H4 (cell line): ENCODE results near the gene RNASE3. TPM values are rescaled to one million over a fixed set of nuclear protein-coding genes. Genes with fewer than 3 reads are reported as not detected.
"Not testable (repeated sequence)": the region's sequence is repeated elsewhere in the genome, so short reads cannot be mapped to it uniquely, and the experiment has no call there.

ENCODE experiments used
- DNase-seq: peaks from one replicate; pipeline ENCODE4 v3.0.0-alpha.2; 2015; ENCODE audit warnings: low spot score
- total RNA-seq: library from RNA; depleted of rRNA; stranded (reverse); fragments of >200 nt; shearing (Covaris generic); gene quantifications from 2 replicates; pipeline ENCODE4 v1.2.3, GENCODE V29; 2014; rRNA removed

Gene RNASE3
- not detected in 2 replicates for total RNA-seq

DNA sequence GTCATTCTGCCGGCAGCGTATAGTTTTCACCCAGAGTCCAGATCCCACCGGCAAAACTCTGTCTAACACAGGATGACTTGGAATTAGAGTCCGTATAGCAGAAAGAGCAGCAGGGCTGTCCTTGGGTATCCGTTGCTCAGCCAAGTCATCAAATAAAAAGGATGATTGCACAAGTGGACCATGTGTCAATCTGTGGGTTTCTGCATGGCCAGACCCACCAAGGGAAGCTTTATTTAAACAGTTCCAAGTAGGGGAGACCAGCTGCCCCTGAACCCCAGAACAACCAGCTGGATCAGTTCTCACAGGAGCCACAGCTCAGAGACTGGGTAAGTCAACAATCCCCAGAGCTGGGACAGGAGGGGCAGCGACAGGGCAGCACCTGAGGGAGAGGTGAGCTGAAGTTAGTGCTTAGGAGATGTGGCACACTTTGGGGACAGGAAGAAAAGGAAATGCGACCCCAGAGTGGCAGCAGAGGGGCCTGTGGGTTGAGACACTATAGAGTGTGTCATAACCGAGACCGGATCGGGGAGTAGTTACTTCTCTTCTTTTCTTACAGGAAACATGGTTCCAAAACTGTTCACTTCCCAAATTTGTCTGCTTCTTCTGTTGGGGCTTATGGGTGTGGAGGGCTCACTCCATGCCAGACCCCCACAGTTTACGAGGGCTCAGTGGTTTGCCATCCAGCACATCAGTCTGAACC is at the start of gene RNASE3:
TSS of gene RNASE3 (plus strand) at position 260 of the 700 bp plus-strand sequence. CDS start at position 562, 302 bp downstream.
- not testable (repeated sequence) for DNase-seq

DNA sequence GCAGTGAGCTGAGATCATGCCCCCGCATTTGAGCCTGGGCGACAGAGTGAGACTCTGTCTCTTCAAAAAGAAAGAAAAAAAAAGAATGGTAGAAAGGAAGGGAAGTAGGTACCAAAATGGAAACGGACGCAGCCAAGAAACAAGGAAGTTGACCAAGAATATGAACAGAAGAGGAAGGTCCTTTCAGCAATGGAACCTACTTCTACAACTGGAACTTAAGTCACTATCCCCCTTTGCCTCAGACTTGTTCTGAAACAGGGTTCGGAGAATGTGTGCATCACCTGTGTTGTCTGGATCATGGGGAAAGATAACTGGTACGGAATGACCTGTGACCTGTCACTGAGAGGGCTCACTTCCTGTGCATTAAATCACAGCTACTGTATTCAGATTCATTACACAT is 44.6 kb upstream of the RNASE3 start:
- DNase-seq: no peak

DNA sequence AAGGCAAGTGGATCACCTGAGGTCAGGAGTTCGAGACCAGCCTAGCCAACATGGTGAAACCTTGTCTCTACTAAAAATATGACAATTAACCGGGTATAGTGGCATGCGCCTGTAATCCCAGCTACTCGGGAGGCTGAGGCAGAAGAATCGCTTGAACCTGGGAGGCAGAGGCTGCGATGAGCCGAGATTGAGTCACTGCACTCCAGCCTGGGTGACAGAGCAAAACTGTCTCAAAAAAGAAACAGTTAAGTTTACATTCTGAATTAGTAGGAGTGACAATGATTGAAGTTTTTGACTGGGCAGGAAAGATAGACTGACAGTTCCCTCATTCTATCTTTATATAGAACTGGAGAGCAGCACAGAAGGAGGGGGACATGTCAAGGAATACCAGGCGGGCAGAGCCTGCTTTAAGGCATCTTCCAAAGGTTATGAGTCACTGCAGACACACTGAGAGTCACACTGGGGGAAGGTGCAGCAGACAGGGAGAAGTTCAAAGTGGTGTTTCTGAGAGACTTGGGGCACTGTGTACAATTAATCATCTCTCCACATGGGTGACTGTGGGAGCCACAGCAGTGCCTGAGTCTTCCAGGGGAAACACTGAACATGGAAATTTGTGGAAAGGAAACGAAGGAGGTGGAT is 42.8 kb upstream of the RNASE3 start:
- peak; percentile 23 for DNase-seq

DNA sequence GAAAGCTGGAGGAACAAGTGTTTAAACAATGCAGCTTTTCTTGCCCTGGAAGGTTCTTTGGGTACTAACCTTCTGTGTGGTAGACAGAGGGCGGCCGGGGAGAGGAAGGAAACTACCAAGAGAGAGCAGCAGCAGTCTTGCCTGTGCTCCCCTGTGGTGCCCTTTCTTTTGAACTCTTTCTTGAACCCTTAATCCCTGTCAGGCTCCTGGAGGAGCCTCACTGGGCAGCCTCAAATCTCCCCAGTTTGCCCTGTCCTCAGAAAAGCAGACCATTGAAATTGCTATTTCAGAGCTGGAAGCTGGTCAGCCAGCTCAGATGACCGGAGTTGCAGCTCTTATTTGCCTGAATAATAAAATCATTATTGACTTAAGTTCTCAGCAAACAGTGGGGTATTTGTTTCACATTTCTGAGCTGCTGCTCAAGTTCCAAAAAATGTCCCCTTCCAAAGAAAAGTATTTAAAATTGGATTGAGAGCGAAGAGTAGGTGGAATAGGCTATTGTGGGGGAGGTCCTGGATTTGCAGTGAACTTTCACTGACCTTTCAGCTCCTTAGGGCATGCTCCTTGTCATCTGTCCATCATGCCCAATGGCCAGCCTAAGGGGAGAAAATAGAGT is 42.1 kb upstream of the RNASE3 start:
- DNase-seq: no peak

DNA sequence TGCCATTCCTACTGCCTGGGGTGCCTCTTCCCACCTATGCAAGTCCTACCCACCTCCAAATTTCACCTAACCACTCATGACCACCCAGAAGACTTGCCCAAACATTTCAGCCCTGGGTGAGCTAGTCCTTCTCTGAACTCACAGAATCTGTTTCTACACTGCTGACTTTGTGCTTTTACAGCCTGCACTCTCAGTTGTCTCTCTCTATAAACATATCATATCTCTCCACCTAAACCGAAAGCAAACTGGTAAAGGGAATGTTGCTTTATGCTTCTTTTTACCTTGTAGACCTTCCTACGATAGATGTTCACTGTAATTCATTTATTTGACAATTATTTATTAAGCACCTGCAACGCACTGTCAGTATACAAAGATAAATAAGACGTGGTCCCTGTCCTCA is 38.1 kb upstream of the RNASE3 start:
- no peak for DNase-seq

DNA sequence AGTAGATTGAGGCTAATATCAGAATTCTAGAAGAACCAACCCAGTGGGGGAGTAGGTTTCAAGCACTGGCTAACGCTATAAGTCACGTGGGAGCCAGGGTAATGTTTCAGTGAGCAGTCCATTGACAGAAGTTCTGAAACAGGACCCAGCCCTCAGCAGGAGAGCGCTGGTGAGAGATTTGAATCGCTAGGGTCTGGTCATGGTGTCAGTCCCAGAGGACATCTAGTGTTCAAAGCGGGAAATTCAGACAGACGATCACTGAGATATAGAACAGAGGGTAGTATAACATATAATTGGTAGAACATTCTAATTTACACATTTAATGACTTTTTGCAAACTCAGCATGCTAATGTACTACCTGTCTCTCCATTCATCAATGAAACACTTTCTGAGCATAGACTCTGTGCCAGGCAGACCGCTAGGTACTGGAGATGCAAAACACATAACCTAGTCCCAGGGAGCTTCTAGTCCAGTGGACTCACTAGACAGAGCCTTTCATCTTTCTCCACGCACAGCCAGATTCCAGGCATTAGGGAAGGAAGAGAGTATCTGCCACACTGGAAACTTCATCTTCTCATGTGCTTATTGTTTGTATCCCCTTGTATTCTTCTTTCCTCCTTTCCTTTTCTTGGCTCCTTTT is 35.4 kb upstream of the RNASE3 start:
- DNase-seq: peak; percentile 71

DNA sequence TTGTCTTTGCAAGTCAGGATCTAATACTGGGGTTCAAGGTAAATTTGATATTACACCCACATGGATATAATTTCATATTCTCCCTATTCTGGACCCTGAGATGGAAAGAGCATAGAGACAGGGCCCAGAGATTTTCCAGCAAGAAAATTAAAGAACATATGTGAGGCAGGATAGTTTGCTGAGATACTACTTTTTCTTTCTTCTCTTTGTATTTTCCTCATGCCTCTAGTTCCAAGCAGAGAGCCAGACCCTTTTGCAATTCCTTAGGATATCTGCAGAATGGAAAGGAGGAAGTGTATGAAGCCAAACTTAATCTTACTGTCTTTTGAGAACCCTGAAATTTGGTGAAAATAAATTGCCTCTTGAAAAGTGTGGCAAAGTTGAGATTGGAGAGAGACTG is 34.0 kb upstream of the RNASE3 start:
- no peak for DNase-seq

DNA sequence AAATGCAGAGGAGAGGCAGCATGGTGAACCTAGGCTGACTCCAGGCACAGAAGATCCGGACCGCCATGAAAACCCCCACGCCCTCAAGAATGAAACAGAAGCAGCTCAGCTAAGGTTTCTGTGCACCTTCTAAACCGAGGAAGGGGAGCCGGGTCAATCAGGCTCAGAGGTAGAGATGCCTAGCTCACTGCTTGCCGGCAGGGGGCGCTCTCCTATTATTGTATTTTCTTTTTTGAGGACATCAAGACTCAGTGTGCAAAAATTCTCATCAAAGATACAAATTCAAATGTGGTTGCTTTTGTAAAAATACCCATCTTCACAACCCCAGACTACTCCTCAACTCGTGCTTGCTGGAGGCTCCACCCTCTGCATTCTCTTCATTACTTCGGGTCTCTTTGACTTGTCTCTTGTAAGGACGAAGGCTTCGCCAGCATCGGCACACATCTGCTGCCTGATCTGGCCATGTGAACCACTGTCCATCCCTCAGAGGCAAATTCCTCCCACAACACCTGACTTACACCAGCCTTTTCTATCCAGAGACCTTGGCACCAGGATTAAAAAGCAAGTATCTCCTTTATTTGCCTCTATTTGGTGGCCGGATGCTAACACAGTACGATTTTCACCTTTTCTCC is 33.4 kb upstream of the RNASE3 start:
- DNase-seq: peak; percentile 19

DNA sequence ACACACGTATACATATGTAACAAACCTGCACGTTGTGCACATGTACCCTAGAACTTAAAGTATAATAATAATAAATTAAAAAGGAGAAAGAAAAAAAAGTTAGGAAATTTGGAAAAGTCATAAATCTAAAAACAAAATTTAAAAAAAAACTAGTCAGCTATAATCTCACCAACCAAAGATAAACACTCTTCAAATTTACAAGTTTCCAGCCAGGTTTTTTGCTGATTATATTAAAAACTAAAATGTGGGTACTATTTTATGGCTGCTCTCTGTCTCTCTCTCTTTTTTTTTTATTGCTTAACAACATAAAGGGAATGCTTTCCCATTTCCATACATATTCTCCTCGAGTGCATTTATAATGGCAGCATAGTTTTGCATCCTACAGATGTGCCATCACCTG is 25.0 kb upstream of the RNASE3 start:
- DNase-seq: no peak

DNA sequence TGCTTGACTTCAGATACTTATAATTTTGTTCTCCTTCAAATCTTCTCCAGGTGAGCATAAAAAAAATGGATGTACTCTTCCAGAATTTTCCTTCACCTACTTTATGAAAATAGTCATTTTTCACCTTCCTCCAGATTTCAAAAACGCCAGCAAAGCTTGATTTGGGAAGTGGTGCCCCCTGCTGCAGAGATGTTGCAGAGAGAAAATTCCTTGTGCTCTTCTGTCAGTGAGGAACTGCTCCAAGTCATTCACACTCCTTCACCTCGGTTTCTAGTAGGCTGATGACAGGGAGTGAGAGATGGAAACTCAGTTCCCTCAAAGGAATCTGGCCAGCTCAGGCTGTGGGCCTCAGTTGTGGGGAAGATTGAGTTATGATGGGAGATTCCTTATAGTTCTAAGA is 24.2 kb upstream of the RNASE3 start:
- DNase-seq: no peak

DNA sequence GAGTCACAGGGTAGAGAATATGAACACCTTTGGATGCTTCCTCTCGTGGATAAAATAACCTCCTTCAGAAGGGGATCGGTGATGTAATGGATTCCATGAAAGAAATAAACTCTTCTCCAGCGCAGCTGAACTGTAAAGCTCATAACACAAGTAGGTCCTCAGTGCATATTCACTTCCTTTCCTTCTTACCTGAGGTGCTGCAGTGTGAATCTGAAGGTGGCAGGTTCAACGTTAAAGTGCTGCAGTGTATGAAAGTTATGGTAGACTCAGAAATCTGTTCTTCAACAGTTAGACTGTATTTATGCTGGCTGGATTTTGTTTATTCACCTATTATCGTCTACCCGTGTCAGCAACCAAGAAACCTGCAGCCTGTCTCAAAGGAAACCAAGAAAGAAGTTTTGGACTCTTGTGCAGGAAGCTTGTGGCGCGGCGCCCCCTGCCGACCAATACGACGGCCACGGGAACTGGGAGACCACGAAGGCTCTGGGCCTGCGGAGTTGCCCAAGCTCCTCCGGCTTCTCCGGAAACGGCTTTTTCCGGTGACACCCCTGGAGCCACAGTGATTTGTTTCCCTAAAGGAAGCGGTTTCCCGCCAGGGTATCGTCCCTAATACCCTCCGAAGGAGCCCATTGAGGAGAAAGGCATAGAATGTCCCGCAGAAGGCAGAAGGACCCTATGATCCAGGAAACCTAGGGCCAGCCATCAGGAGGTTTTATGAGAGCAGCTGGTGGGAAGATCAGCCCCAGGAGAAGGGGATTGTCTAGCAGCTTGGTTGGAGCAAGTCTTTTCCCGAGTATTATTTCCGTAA is 17.6 kb upstream of the RNASE3 start:
- DNase-seq: peak; percentile 75

DNA sequence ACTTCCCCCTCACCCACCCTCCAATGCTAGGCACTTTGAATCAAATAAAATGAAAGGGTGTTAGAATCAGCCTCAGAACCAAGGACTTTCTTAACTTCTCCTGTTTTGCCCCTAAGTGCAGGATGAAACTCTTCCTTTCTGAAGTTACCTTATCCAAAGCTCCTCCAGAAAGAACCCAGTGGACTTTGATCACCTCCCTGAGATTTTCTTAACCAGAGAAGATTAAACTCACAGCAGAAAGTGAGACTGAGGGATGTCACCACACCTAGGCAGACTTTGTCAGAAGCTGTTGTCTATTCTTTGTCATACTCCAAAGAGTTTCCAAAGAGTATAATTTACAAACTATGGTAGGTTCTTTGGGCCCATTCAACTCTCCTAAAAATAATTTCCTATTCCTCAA is 14.2 kb upstream of the RNASE3 start:
- DNase-seq: no peak

DNA sequence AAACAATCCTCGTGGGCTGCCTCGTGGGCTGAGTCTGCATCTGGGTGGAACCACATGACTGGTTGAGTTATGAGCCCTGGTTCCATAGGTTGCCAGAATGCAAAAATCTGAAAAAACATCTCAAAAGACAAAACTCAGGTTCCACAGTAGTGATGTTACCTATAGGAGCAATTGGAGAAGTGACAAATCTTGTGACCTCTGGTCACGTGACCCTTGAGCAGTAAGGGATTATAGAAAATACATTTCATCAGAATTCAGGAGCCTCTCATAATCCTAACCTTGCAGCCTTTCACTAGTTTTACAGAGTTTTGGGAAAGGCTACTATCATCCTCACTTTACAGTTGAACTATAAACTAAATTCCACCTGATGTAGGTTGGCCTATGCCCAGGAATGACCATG is 12.5 kb upstream of the RNASE3 start:
- no peak for DNase-seq

DNA sequence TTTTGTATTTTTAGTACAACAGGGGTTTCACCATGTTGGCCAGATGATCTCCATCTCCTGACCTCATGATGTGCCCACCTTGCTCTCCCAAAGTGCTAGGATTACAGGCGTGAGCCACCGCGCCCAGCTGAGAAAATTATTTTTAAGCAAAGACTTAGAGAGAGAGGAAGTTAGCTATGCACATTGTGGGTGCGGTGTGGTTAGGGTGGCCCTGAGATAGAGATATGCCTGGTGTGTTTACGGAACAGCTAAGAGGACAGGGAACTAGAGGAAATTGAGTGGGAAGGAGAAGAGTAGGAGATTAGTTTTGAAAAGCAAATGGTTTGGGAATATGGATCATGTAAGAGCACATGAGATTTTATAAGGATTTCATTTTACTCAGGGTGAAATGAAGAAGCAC is 10.0 kb upstream of the RNASE3 start:
- not testable (repeated sequence) for DNase-seq

DNA sequence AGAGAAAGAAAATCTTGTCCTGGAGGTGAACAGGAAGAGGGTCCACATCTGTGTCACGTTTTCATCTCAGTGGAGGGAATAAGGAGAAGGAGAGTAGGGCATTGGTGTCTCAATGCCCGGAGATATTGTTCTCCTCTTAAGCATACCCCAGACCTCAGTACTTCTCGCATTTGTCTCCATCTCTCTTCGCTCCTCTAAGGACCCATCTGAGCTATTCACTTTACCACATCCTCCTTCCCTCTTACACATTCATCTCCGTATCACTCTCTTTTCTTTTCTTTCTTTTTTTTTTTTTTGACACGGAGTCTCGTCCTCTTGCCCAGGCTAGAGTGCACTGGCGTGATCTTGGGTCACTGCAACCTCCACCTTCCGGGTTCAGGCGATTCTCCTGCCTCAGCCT is 8.4 kb upstream of the RNASE3 start:
- not testable (repeated sequence) for DNase-seq

DNA sequence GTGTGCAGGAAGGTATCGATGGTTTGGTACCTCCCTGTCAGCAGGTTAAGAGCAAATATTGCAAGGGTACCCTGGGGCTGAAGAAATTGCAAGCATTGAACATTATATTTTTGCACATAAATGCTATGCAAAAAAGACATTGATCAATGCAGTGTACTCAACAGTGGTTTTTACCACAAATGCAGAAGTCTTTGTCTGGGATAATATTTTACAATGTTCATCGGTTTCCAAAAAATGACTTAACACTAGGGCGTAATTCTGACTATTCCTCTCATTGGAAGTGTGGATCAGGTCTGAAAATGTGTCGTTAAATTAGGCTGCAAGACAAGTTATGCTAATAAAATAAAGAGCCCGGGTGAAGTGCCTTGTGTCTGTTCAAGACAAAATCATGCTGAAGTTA is 2.8 kb upstream of the RNASE3 start:
- DNase-seq: not testable (repeated sequence)

DNA sequence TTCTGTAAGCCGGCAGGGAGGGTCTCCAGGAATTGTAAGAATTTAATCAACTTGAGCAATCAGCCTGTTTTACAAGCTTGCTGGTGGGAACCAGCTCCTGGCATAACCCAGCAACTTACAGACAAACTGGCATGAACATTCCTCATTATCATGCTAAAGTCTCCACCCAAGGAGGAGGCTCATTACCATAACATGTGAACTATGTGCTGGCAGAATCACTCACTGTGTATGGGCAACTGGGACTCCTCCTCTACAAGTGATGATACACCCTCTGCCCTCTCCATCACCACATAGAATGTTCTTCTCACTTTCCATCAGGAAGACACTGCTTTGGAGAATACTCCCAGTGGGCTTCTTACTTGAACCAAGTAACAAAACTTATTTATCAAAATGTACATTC is 4.1 kb downstream of the RNASE3 start:
- DNase-seq: not testable (repeated sequence)

DNA sequence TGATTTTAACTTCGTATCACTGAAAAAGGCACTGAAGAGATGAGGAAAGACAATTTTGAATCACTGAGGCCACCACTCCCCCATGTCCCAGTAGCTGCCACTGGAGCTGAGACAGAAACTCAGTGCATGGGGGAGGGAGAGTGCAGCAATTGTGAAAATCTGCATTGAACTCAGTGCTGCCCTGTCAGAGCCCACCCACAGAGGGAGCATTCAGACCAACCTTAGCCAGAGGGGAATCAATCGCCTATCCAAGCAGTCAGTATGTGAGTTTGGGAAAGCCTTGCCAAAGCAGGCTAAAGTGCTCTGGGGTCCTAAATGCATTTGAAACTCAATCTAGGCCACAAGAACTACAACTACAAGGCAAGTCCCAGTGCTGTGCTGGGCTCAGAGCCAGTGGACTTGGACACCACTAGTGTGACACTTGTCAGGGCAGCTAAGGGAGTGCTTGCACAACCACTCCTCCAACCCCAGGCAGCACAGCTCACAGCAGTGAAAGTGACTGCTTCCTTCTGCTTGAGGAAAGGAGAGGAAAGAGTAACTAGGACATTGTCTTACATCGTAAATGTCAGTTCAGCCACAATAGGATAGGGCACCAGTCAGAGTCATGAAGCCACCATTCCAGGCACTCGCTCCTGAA is 13.3 kb downstream of the RNASE3 start:
- DNase-seq: no peak

DNA sequence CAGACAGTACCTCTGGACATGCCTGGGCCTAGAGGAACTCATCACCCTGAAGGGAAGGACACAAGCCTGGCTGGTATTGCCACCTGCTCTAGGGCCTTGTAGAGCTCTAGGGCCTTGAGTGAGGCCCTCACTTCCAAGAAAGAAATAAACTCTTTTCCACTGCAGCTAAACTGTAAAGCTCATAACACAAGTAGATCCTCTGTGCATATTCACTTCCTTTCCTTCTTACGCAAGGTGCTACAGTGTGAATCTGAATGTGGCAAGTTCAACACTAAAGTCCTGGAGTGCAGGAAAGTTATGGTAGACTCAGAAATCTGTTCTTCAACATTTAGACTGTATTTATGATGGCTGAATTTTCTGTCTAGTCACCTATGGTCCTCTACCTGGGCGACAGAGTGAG is 14.5 kb downstream of the RNASE3 start:
- no peak for DNase-seq

DNA sequence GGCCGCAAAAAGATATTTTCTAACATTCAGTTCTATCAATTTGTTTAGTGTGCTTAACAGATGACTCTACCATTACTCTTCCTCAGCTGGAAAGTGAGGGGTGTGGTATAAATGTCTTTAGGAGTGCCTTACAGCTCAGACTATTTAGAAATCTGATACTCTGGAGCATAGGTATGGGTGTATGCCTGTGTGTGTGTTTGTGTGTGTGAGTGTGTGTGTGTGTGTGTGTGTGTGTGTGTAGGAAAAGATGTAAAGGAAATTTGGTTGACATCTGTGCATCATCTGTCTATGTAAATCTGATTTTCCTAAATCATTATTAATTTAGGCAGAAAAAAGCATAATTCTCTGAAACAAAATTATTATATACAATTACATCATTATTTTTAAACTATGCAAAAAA is 16.0 kb downstream of the RNASE3 start:
- DNase-seq: no peak

DNA sequence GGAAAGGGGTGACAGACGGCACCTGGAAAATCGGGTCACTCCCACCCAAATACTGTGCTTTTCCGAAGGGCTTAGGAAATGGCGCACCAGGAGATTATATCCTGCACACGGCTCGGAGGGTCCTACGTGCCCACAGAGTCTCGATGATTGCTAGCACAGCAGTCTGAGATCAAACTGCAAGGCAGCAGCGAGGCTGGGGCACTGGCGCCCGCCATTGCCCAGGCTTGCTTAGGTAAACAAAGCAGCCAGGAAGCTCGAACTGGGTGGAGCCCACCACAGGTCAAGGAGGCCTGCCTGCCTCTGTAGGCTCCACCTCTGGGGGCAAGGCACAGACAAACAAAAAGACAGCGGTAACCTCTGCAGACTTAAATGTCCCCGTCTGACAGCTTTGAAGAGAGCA is 19.6 kb downstream of the RNASE3 start:
- not testable (repeated sequence) for DNase-seq
